Upper lobe of left lung (tissue), 4 donors: ENCODE results near the gene DKC1.

Source experiments
- CTCF ChIP-seq, 6 experiments: fragments of 450-650 bp in 4 of 6; fragments of 200-600 bp in 2 of 6; sonication (generic) in 2 of 6; IDR thresholded peaks; one replicate each; pipeline ENCODE4 v1.5.1; 2016 to 2019; ENCODE audit warnings: antibody characterized with exemption in 6 of 6
- POLR2A ChIP-seq, 4 donors: fragments of 450-650 bp; IDR thresholded peaks; one replicate each; pipeline ENCODE4 v1.5.1; 2016 to 2017; ENCODE audit warnings: antibody characterized with exemption in 4 of 4, mild to moderate bottlenecking in 2 of 4

GRCh38 chrX:154791939-154792338 lies 29.3 kb downstream of the DKC1 start:
- no peak for TF ChIP-seq CTCF (IDR thresholded peaks at IDR 0.05)
- no peak for TF ChIP-seq POLR2A (IDR thresholded peaks at IDR 0.05)
